NCI-H2081 treated with DMSO at 0.1 percent for 48 hours (cell line): ENCODE data around the gene MAP2K4.

Experiments used
- DNase-seq: peaks from one replicate; lab custom pipeline; 2025; lab: John Stamatoyannopoulos, UW

Gene MAP2K4

DNA sequence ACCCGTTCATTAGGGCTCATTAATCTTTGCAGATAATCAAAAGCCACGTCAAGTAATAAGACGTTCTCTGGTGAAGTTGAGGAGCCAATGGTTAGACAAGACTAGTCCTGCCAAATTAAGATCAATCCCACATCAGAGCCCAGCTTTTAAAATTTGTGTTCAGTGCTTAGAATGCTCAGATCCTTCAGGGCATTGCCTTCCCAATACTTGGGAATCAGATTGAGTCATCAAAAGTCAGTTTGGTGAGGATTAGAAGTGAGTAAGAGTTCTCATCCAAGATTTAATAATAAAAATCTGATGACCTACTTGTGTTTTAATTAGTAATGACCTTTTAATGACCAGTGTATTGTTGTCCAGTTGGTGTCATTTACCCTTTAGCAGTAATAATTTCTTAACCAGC, 19.8 kb downstream of the MAP2K4 start:
- no peak for DNase-seq

DNA sequence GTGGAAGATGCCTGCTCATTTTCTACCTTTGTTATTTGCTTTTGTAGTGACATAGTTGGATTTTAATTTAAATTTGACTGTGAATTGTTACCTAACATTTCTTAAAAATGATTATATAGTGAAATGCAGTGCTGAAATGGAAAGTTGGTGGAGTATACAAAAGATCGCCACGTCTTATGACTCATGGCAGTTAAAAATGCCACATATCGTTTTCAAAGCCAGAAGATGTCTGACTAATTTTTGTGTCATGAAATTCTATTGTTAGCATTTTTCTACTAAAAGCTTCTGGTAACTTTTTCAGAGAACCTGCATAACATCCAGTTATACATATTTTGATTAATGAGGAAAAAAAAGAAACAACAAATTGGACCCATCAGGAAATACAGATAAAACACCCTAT, 20.6 kb downstream of the MAP2K4 start:
- DNase-seq: no peak

DNA sequence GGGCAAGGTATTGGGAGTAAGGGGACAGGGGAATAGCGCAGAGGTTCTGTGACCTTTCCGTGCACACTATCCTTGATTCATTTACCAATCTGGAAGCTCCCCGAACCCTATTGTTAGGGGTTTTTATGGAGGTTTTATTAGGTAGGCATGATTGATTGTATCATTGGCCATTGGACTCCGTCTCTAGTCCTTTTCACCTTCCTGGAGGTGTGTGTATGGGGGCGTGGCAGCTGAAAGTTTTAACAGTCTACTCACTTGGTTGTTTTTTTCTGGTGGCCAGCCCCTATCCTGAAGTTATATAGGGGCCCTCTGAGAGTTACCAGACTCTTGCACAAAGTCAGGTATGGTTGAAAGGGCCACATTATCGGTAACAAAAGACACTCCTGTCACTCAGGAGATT, 23.0 kb downstream of the MAP2K4 start:
- DNase-seq: no peak

DNA sequence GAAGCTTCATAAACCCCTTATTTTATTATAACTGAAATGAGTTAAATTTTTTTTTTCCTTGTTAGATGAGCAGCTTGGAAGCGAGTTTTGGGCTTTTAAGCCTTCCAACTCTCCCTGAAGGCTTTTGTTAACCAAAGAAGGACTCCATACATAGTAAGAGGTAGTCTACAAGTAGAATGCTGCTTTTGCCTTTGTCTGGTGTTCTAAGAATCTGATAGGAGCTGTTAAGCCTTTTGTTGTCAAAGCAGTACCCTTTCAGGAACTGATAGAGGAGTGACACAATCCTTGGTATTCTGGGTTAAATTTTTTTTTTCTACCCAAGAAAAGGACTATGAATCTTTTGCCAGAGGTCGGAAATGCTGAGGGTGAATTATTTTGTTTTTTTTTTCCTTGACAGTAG, 26.1 kb downstream of the MAP2K4 start:
- no peak for DNase-seq

DNA sequence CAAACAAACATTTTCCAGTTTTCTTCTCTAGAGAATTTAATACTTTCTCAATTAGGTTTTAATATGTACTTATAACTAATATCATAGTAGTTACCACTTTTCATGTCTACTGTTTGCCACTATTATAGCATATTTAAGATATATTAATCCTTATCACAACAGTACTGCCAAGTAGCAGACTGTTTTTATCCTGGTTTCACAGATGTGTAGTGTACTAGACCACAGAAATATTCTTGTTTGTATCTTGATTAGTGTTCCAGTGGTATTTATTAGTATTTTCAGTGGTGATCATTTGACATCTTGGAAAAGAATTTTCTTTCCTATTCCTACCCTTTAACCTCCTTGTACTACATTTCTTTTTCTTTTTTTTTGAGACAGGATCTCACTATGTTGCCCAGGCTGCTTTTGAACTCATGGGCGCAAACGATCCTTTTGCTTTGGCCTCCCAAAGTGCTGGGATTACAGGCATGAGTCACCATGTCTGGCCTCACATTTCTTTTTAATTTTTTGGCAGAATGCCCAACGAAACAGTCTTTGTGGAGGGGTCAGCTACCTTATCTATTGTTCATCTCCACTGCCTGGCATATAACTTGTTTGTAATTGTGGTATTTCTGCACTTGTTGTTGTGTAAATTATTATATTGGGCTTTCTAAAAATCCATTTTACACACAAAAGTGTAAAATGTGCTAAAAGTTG, 27.2 kb downstream of the MAP2K4 start:
- no peak for DNase-seq

DNA sequence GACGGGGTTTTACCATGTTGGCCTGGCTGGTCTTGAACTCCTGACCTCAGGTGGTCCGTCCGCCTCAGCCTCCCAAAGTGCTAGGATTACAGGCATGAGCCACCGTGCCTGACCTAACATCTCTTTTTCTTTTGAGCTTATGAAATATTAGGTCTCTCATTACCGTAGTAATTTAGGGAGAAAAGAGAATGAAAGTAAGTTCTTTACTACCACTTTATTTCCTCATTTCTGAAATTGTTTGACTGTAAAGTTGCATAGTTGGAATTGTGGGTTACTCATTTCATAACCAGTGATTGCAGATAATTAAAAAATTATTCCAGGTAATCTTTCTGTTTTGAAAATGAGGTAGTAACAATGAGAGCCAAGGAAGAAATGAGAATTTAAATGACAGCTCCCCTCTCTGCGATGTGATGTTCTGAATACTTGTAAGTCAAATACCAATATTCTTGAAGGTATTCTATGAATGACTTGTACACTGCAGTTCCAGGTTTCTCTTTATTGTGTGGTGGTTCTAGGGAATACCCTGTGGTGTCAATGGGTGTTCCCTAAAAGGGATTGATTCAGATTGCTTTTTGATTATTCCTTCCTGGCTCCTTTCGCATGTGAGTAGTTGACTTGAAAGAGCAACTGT, 28.3 kb downstream of the MAP2K4 start:
- no peak for DNase-seq

DNA sequence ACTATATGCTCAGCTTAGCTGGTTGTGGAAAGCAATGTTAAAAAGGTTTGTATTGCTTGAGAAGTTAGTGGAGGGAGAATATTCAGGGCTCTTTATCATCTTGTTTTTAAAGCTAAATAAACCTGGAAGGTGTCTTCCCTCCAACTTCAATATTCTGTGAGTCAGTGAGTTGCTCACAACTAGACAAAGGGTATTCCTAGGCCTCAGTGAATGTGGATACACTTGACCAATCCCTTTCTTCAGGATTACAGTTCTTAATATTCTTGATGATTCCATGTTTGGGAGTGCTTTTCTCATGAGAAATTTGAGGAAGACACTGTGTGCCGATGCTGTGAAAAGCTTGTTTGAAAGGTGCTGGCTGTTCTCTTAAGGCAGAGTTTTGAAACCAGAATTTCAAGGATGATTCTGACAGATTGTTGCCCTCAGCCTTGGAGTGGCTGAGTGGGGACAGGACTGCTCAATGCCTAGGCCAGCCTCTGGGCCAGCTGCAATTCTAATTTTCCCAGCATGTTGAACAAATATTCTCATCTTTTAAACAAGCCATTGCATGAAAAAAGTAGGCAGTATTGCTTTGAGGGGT, 30.1 kb downstream of the MAP2K4 start:
- DNase-seq: no peak

DNA sequence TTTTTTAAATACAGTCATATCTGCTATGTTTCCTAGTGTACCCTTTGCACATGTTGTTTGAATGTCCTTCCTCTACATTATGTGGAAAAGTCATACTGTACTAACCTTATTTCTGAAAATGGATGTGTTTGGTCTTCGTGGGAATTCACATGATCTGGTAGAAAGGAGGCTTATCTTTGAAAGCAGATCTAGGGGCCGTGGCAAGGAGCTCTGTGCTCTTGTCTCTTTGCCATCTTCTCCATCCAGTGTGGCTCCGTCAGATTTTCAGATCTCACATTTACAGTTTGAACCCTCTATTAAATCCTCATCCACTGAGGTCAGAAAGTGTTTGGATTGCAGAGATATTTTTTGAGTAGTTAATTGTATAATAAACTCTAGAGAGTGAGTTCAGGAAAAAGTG, 32.9 kb downstream of the MAP2K4 start:
- DNase-seq: no peak

DNA sequence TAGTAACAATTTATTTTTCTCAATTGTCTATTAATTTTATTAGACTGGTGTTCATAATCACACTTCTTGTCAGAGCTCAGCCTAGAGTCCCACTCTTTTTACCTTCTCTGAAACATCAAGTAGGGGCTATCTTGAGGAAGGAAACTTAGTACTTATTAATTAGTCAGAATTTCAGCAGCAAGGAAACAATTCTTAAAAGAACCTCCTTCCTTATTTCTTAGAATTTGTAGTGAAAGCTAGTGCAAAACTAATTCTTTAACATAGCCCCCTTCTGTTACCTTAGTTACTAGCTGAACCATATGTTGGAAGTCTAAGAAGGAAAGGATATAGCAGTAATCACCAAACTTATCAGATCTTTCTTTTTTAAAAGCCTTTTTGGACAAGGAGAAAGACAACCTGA, 35.2 kb downstream of the MAP2K4 start:
- DNase-seq: no peak

DNA sequence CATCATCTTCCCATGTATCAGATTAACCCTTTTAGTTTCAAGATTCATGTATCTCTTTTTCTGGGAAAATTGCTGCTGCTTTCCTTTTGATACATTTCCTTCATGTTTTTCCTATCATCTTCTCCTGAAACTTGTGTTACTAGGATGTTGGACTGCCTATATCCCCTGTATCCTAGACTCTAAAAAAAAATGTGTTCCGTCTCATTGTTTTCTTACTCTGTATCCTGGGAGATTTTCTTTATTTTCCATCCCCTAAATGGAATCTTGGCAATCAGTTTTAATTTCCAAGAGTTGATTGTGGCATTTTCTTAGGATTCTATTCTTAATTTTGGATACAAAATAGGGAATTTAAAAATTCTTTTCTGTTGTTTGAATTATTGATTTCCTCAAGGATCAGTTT, 36.8 kb downstream of the MAP2K4 start:
- DNase-seq: no peak

DNA sequence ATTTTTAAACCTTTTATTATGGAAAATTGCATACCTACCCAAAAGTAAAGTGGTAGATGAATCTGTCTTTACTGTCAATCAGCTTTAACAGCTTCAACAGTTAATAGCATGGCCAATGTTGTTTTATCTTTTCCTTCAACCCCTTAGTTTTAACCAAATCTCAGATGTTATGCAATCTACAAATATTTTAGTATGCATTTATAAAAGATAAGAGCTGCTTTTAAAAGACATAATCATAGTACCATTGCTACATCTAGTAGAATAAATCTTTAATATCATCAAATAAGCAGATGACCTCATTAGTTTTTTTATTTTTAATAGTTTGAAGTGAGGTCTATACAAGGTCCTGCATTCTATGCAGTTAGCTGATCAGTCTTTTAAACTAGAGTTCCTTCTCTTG, 37.9 kb downstream of the MAP2K4 start:
- DNase-seq: no peak

DNA sequence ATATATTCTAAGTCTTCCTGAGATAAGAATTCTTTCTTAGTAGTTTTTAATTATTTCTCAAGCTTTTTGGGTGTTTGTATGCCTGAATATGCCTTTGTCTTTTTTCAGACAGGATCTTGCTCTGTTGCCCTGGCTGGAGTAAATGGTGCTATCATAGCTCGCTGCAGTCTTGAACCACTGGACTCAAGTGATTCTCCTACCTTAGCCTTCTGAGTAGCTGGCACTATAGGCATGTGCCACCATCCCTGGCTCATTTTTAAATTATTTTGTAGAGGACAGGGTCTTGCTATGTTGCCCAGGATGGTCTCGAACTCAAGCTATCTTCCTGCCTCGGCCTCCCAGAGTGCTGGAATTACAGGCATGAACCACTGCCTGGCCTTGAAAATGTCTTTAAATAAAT, 41.6 kb downstream of the MAP2K4 start:
- DNase-seq: no peak

DNA sequence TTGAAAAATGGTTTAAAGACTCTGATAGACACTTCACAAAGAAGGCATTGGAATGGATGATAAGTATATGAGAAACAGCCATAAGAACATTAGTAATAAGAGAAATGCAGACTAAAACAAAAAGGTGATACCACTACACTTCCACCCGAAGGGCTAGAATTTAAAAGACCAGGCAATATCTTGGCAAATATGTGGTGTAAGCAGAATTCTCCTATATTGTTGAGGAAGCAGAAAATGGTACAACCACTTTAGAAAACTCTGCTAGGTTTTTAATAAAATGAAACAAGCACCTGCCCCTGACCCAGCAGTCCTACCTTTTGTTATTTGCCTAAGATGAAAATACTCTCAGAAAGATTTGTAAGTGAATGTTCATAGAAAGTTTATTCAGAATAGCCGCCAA, 43.7 kb downstream of the MAP2K4 start:
- no peak for DNase-seq

DNA sequence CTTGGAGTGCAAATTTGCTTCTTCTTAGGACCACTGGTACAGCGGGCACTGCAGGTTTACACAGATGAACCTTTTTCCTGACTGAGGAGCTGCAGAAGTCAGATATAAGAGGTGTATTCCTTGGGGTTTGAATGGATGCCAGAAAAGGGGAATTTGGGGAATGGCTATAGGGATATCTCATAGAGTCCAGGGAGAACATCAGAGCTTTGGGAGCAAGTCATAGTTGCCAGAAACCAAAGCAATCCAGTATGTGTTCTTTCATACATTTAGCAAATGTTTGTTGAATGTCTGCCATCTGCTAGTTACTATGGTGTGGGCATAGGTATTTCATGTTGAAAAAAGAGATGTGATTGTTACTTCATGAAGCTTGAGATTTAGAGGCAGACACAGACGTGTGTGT, 46.8 kb downstream of the MAP2K4 start:
- DNase-seq: no peak

DNA sequence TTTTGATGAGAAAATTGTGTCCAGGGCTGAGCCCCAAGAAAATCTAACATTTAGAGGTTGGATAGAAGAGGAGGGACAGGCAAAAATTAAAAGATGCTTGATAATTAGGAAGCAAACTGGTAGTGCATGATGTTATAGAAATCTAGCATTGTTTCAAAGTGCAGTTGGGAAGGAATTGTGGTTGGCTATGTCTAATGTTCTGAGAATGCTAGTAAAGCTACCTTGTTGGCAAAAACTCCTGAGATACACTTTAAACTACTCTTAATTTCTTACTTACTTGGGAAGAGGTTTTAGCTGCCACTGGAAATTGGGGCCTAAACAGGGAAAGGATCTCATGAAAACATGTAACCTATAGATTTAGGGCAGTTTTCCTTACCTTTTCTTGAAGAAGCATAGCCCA, 48.3 kb downstream of the MAP2K4 start:
- no peak for DNase-seq

DNA sequence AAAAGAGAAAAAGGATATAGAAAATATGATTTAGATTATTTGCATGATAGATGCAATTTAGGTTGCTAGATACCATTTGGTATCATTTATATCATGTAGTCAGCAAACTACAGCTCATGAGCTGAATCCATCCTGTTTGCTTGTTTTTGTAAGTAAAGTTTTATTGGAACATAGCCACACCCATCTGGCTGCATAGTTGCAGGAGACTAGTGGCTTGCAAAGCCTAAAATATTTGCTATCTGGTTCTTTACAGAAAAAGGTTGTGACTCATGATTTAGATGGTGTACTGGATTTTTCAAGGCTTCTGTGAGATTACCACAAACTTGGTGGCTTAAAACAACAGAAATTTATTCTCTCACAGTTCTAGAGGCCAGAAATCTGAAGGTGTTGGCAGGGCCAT, 49.9 kb downstream of the MAP2K4 start:
- no peak for DNase-seq

DNA sequence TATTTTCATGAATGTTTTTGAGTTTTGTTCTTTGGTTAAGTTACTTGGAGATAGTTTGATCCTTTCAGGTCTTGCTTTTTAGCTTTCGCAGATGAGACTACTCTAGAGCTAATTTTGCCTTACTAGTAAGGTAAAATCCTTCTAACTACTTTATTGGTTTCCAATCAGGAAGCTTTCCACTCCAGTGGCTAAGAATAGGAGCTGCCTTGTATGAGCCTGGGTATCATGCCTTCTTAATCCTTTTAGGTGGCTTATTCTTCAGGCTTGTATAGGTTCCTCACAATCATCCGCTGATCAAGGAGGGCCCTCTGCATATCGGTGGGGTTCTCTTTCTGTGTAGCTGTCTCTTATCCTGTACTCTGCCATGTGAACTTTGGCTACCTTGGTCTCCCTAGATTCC, 53.7 kb downstream of the MAP2K4 start:
- no peak for DNase-seq

DNA sequence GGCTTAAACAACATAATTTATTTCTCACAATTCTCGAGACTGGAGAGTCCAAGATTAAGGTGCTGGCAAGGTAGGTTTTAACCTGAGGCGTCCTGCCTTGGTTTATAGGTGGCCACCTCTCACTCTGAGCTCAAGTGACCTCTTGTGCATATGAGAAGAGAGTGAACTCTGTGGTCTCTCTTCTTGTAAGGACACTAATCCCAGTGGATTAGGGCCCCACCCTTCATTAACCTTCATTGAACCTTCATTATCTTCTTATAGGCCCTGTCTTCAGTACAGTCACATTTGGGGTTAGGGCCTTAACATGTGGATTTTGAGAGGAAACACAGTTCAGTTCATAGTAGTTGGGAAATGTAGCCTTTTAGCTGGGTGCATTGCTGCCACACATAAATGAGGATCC, 57.1 kb downstream of the MAP2K4 start:
- DNase-seq: no peak

DNA sequence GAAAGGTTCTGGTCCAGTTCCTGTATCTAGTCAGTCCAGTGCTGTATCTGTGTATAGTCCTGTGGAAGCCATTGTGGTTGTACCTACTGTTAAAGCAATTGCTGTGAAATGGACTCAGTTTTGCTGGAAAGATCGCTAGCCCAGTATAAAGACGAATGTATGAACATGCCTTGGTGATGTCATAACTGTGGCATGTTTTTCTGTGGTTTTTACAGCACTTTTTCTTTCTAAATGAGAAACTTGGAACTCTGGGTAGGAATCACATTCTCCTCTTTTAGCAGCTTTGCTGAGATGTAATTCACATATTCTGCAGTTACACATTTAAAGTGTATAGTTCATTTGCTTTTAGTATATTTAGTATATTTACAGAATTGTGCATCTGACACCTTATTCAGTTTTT, 58.1 kb downstream of the MAP2K4 start:
- no peak for DNase-seq

DNA sequence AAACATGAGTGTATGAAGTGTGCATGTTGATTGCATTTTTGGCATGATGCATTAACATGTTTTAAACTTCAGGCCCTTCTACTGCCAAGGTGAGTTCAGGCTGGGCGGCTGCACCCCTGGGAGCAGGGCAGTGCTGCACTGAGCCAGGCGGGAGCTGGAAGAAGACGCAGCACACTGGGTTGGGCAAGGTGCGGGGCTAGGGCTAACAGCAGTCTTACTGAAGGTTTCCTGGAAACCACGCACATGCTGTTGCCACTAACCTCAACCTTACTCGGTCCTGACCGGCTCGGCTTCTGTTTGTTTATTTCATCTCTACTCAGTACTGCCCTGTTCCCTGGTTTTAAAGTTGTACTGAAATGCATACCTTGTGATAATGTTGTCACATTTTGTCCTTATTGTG, 61.0 kb downstream of the MAP2K4 start:
- DNase-seq: no peak

DNA sequence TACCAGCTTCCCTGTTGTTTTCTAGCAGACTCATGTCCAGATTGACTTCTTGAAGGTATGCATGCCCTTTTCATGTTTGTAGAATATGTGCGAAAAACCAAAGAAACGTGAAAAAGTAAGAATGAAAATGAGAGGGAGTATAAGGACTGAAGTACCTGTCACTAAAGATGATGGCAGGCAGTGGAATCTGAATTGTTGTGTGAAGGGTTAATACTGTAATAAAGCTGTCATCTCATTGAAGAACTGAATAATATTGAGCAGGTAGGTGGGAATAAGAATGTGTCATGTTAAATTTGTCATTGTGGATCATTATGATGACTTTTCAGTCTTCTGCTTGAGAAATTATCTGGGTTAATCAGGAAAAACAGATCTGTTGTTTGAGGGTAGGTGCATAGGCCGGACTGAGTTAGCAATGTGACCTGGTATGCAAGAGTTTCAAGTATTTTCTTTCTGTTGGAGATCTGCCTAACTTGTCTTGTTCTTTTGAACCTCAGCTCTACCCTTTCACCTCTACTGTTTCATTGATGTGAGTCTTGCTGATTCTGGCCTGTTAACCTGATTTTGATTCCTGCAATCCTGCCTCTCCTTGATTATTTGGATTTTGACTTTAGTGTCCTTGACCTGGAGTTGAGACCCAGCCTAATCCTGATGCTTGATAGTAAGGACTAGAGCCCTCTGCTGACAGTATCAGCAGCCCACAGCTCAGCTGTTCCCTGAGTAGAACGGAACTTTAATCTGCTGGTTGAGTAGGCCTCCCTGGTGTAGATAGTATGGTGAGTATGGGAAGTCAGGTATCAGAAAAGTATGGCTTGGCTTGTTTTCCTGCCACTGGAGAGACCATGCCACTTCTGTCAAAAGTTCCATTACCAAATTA, 64.6 kb downstream of the MAP2K4 start:
- DNase-seq: no peak

DNA sequence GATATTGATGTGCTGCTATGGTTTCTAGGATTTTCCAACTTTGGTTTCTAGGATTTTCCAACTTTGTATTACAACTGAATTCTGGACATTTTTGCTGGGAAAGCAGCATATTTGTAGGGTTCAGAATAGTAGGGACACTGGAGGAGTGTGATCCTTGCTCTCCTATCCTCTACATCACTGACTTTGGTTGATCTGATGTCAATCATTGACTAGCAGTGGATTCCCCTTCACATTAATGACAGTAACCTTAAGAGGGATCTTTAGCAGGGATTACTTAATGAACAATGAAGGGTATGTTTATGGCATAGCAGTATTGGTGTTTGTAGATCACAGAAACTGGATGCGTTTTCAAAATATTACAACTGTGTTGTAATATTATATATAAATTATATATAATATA, 67.4 kb downstream of the MAP2K4 start:
- no peak for DNase-seq

DNA sequence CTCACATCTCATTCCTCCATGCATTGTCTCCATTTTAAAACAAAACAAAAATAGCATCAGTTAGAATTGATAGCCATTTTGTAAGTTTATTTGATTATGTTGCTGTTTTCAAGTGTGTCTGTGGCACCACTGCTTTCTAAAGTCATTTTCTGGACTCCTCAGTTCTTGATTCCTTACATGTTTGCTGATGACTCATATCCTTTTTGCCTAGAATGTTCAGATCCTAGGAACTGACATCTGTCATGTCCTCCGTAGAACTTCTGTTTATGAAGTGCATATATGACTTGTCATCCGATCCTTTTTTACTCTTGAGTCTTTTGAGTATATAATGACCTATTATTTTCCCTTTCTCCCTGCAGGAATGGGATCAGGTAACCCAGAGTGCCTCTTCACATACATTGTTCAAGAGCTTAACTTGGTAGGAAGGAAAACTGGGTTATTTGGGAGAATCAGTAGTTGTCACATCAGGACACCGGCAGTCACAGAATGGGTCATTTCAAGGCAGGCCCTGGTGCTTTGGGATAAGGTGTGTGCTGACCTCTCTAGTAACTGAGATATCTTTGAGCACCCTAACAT, 69.2 kb downstream of the MAP2K4 start:
- no peak for DNase-seq
